ENCODE data around the gene RNF5.
"Not testable (repeated sequence)": the region's sequence is repeated elsewhere in the genome, so short reads cannot be mapped to it uniquely, and the experiment has no call there.

The RNF5 gene

GRCh38 chr6:32203426-32204267 lies 25.4 kb downstream of the RNF5 start:
- DNase-seq (ENCODE audit: low spot score): no peak
- TF ChIP-seq CTCF (IDR thresholded peaks at IDR 0.05; ENCODE audit: poor library complexity, severe bottlenecking): no peak
- ATAC-seq (ENCODE audit: low read depth): no peak
- H3K4me1 ChIP-seq (ENCODE audit: insufficient read depth, poor library complexity, severe bottlenecking): no peaks in the 10 kb centered on the region
- no peak overlapping the region for H3K27ac ChIP-seq (ENCODE audit: poor library complexity, severe bottlenecking)
- H3K4me3 ChIP-seq (ENCODE audit: severe bottlenecking): no peak overlapping the region
- H3K36me3 ChIP-seq (ENCODE audit: low read depth): no peaks in the 10 kb centered on the region
- no peaks in the 10 kb centered on the region for H3K9me3 ChIP-seq (ENCODE audit: severe bottlenecking)
- no peaks in the 10 kb centered on the region for H3K27me3 ChIP-seq (ENCODE audit: insufficient read depth, poor library complexity, severe bottlenecking)

- ATAC-seq (ENCODE audit: low read depth): no peak
- no peaks in the 10 kb centered on the region for H3K36me3 ChIP-seq (ENCODE audit: low read depth)
- H3K4me3 ChIP-seq (ENCODE audit: severe bottlenecking): no peak overlapping the region
- H3K9me3 ChIP-seq (ENCODE audit: severe bottlenecking): no peaks in the 10 kb centered on the region
- H3K27me3 ChIP-seq (ENCODE audit: insufficient read depth, poor library complexity, severe bottlenecking): no peaks in the 10 kb centered on the region
- TF ChIP-seq CTCF (IDR thresholded peaks at IDR 0.05; ENCODE audit: poor library complexity, severe bottlenecking): no peak
- no peaks in the 10 kb centered on the region for H3K4me1 ChIP-seq (ENCODE audit: insufficient read depth, poor library complexity, severe bottlenecking)
- H3K27ac ChIP-seq (ENCODE audit: poor library complexity, severe bottlenecking): no peak overlapping the region
- DNase-seq (ENCODE audit: low spot score): no peak
These were observed 26.1 kb downstream of the RNF5 start for GRCh38 chr6:32204268-32204715.

- Histone ChIP-seq H3K4me3 (ENCODE audit: severe bottlenecking) (no peak overlapping the region), H3K27me3 (ENCODE audit: insufficient read depth, poor library complexity, severe bottlenecking) (no peaks in the 10 kb centered on the region), H3K36me3 (ENCODE audit: low read depth) (no peaks in the 10 kb centered on the region), H3K27ac (ENCODE audit: poor library complexity, severe bottlenecking) (no peak overlapping the region), H3K9me3 (ENCODE audit: severe bottlenecking) (no peaks in the 10 kb centered on the region), H3K4me1 (ENCODE audit: insufficient read depth, poor library complexity, severe bottlenecking) (no peaks in the 10 kb centered on the region)
- ATAC-seq (ENCODE audit: low read depth) (no peak), DNase-seq (ENCODE audit: low spot score) (no peak)
- TF ChIP-seq CTCF (IDR thresholded peaks at IDR 0.05; ENCODE audit: poor library complexity, severe bottlenecking): no peak
These were observed 30.8 kb downstream of the RNF5 start for GRCh38 chr6:32208996-32209395.

GRCh38 chr6:32210191-32210601 lies 32.0 kb downstream of the RNF5 start:
- DNase-seq (ENCODE audit: low spot score) (no peak), ATAC-seq (ENCODE audit: low read depth) (no peak)
- H3K27ac ChIP-seq (ENCODE audit: poor library complexity, severe bottlenecking): no peak overlapping the region
- no peaks in the 10 kb centered on the region for H3K36me3 ChIP-seq (ENCODE audit: low read depth)
- no peaks in the 10 kb centered on the region for H3K4me1 ChIP-seq (ENCODE audit: insufficient read depth, poor library complexity, severe bottlenecking)
- no peak for TF ChIP-seq CTCF (IDR thresholded peaks at IDR 0.05; ENCODE audit: poor library complexity, severe bottlenecking)
- no peak overlapping the region for H3K4me3 ChIP-seq (ENCODE audit: severe bottlenecking)
- no peaks in the 10 kb centered on the region for H3K9me3 ChIP-seq (ENCODE audit: severe bottlenecking)
- no peaks in the 10 kb centered on the region for H3K27me3 ChIP-seq (ENCODE audit: insufficient read depth, poor library complexity, severe bottlenecking)

- not testable (repeated sequence) for H3K4me1 ChIP-seq (ENCODE audit: insufficient read depth, poor library complexity, severe bottlenecking); ATAC-seq (ENCODE audit: low read depth); H3K4me3 ChIP-seq (ENCODE audit: severe bottlenecking); DNase-seq (ENCODE audit: low spot score); H3K36me3 ChIP-seq (ENCODE audit: low read depth); H3K27ac ChIP-seq (ENCODE audit: poor library complexity, severe bottlenecking); H3K27me3 ChIP-seq (ENCODE audit: insufficient read depth, poor library complexity, severe bottlenecking); H3K9me3 ChIP-seq (ENCODE audit: severe bottlenecking)
These were observed 33.2 kb downstream of the RNF5 start for GRCh38 chr6:32211432-32211831.

Measured in RWPE2 (cell line).